IPS-NIHi11 (cell line): Measurements from ENCODE around the gene UBE3B.
A peak's percentile ranks its signal among the peaks of the same experiment; 100 is the strongest.

Experiments used
- DNase-seq: peaks from one replicate; pipeline ENCODE4 v3.0.0; 2012; ENCODE audit warnings: mixed read lengths, low spot score

The UBE3B gene

DNA sequence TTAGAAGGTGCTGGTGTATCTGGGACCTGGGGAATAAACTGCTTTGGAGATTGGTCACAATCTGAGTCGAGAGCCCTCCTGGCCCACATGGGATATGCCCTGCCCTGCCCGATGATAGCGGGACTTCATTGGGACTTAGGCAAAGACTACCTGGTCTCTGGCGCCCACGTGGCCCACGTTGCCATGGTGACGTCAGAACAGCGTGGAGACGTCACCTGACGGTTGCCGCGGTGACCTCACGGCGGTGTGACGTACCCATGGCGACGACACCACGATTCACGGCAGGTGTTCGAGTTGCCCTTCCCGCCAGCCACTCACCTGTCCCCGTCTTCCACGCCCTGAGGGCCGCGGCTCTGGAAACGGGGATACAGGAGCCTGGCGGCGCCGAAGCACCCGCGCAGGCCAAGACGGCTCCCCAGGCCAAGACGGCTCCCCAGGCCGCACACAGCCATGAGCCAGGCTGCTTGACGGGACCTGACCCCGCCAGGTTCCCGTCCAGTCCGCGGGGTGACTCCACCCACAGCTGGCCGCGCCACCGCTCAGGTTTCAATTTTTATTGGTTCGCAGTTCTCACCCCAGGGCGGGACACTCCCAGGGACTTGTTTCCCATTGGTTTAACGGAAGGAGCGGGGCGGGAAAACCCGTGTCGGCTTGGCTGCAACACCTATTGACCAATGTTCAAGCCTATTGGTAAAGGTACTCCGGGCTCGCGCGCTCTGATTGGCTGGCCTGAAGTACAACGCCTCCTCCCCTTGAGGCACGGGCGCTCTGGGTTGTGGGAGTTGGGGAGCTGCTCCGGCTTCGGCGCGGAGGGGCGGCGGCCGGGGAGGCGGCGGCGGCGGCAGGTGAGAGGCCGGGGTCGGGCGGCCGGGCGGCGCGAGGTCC, 95.8 kb downstream of the UBE3B start, which contains the start of the genes MMAB and MVK:
Gene MMAB, minus strand, starts transcription at position 476 of the 885 bp plus-strand sequence. Its CDS starts 24 bp downstream, at position 452.
Gene MVK, plus strand, starts transcription at position 766 of the 885 bp plus-strand sequence. CDS start 1,029 bp downstream, outside the sequence.
- DNase-seq, result peak; percentile 100

- no peak for DNase-seq
Observed at GRCh38 chr12:109573914-109574244, 96.4 kb downstream of the UBE3B start.

GRCh38 chr12:109575683-109576082, 98.2 kb downstream of the UBE3B start:
- DNase-seq, result no peak

- DNase-seq, result no peak
Observed at GRCh38 chr12:109577311-109577710, 99.9 kb downstream of the UBE3B start.

- no peak for DNase-seq
Observed at GRCh38 chr12:109578330-109578927, 101.0 kb downstream of the UBE3B start.

DNA sequence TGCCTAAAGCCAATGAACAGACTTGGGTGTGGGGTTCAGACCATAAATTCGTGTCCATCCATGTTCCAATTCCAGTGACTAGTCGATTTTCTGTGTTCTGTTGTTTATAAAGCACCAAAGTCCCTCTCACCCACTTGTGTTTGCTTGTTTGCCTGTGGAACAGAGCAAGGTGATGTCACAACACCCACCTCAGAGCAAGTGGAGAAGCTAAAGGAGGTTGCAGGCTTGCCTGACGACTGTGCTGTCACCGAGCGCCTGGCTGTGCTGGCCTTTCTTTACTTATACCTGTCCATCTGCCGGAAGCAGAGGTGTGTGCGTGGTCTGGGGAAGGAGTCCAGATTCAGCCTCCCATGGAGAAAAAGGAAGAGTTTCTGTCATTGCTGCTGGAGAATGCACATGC, 102.2 kb downstream of the UBE3B start:
- DNase-seq, result no peak

- no peak for DNase-seq
Observed at GRCh38 chr12:109580272-109580671, 102.8 kb downstream of the UBE3B start.

GRCh38 chr12:109580684-109581333, 103.4 kb downstream of the UBE3B start:
- no peak for DNase-seq

DNA sequence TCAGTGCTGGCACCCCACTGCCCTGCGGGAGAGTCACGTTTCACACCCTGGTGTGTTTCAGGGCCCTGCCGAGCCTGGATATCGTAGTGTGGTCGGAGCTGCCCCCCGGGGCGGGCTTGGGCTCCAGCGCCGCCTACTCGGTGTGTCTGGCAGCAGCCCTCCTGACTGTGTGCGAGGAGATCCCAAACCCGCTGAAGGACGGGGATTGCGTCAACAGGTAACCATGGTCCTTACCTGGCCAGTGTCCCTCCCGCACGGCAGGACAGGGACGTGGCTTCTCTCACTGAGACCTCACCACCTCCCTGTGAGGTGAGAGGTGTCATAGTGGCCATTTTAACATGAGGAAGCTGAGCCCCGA, 103.9 kb downstream of the UBE3B start:
- DNase-seq, result no peak

- no peak for DNase-seq
Observed at GRCh38 chr12:109581856-109582255, 104.4 kb downstream of the UBE3B start.

DNA sequence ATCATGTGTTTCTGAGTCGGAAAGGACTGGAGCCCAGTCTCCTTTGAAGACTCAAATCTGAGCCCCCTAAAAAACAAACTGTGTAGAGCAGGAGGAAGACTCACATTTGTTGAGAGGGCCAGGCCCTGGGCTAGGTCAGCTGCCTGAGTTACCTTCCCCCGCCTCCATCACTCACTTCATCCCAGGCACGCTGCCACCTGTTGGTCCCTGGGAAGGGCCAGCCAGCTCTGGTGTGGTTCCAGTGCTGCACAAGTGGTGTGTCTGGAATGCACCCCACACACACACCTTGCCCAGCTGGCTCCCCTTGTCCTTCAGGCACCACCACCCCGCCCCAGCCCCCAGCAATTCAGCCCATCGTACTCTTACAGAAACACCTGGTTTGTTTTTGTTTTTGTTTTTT, 105.2 kb downstream of the UBE3B start:
- peak; percentile 56 for DNase-seq

GRCh38 chr12:109583733-109584132, 106.3 kb downstream of the UBE3B start:
- no peak for DNase-seq
